Activated T-helper 2 cell treated with anti-CD3 and anti-CD28 coated beads, Interferon-gamma antibody, Interleukin-2, Interleukin-4, amounts not matched to agents 10 μg/mL and 5 μg/mL and 100 μg/mL, durations not matched to agents 14 hours and 24 hours and 36 hours (primary cell): ENCODE measurements around the gene CENPA. TPM values are rescaled to one million over a fixed set of nuclear protein-coding genes. Genes with fewer than 3 reads are reported as not detected.
"Not testable (repeated sequence)": the region's sequence is repeated elsewhere in the genome, so short reads cannot be mapped to it uniquely, and the experiment has no call there.

ENCODE experiments used
- DNase-seq: peaks from one replicate; pipeline ENCODE4 v3.0.0; 2021; ENCODE audit warnings: low spot score
- H3K27ac Mint-ChIP-seq: one replicate; pipeline ENCODE4 v1.8.0; 2021; ENCODE audit warnings: mixed read lengths
- H3K27me3 Mint-ChIP-seq: one replicate; pipeline ENCODE4 v1.8.0; 2021; ENCODE audit warnings: low read depth, mixed read lengths
- H3K36me3 Mint-ChIP-seq: one replicate; pipeline ENCODE4 v1.8.0; 2021; ENCODE audit warnings: low read depth, mixed read lengths
- H3K4me1 Mint-ChIP-seq: one replicate; pipeline ENCODE4 v1.8.0; 2021; ENCODE audit warnings: low read depth, mixed read lengths
- H3K4me3 Mint-ChIP-seq: one replicate; pipeline ENCODE4 v1.8.0; 2021; ENCODE audit warnings: low read depth, mild to moderate bottlenecking, moderate library complexity, mixed read lengths
- H3K9me3 Mint-ChIP-seq: one replicate; pipeline ENCODE4 v1.8.0; 2021; ENCODE audit warnings: mixed read lengths
- intact Hi-C: fragments of 100-400 bp; cut with micrococcal nuclease; formaldehyde crosslinking; loops from one replicate; pipeline ENCODE4 v1.15.1; 2023
- total RNA-seq: library from RNA; stranded (reverse); gene quantifications from 2 replicates; pipeline ENCODE4 v1.2.3, GENCODE V29; 2022

Gene CENPA
- total RNA-seq, 1 donor from 2014 or later = 27.3 TPM

DNA sequence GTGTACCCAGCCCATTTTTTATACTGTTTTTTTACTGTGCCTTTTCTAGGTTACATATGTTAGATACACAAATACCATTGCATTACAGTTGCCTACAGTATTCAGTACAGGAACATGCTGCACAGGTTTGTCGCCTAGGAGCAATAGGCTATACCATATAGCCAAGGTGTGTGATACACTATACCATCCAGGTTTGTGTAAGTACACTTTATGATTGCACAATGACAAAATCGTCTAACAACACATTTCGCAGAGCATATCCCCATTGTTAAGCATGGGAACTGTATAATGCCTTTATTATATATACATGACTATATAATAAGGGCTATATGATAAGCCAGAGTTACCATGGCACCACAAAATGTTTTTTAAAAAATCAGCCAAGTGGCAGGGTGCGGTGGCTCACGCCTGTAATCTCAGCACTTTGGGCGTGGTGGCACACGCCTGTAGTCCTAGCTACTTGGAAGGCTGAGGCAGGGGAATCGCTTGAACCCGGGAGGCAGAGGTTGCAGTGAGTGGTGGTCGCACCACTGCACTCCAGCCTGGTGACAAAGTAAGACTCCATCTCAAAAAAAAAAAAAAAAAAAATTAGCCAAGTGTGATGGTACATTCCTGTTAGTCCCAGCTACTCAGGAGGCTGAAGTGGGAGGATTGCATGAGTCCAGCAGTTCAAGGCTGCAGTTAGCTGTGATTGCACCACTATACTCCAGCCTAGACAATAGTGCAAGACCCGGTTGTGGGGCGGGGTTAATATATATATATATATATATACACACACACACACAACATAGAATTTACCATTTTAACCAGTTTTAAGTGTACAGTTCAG lies 2.8 kb upstream of the CENPA start:
- Mint-ChIP-seq H3K27me3 (no peaks in the 10 kb centered on the region), H3K36me3 (peaks cover 35% of the 10 kb centered on the region), H3K9me3 (no peaks in the 10 kb centered on the region), H3K27ac (no peak overlapping the region), H3K4me3 (no peak overlapping the region), H3K4me1 (peaks cover 18% of the 10 kb centered on the region)
- intact Hi-C loops = no loop called here
- no peak for DNase-seq

DNA sequence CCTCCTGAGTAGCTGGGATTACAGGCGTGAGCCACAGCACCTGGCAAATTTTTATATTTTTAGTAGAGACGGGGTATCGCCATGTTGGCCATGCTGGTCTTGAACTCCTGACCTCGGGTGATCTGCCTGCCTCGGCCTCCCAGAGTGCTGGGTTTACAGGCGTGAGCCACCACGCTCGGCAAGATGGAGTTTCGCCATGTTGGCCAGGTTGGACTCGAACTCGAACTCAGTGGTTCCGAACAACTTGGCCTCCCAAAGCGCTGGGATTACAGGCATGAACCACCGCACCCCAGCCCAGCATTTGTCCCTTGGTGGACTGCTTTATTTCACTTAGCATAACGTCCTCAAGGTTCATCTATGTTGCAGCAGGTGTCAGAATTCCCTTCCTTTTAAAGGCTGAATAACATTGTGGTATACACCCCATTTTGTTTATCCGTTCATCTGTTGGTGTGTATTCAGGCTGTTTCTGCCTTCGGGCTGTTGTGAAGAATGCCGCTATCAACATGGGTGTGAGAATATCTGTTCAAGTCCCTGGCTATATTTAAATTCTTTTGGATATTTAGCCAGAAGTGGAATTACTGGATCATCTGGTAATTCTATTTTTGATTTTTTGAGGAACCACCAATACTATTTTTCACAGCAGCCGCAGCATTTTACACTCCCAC lies 1.2 kb upstream of the CENPA start:
- Mint-ChIP-seq H3K27ac (peak overlapping the region; percentile 81), H3K36me3 (peaks cover 39% of the 10 kb centered on the region), H3K9me3 (peaks cover 2% of the 10 kb centered on the region), H3K4me3 (peak overlapping the region; percentile 77), H3K4me1 (peaks cover 28% of the 10 kb centered on the region), H3K27me3 (no peaks in the 10 kb centered on the region)
- DNase-seq = no peak
- intact Hi-C loops = loop anchor here (1.0 to 5.0 kb wide), 2 partner anchors 20 to 437 kb away; partner anchors contain the start of genes ADGRF3, SELENOI and SLC35F6

DNA sequence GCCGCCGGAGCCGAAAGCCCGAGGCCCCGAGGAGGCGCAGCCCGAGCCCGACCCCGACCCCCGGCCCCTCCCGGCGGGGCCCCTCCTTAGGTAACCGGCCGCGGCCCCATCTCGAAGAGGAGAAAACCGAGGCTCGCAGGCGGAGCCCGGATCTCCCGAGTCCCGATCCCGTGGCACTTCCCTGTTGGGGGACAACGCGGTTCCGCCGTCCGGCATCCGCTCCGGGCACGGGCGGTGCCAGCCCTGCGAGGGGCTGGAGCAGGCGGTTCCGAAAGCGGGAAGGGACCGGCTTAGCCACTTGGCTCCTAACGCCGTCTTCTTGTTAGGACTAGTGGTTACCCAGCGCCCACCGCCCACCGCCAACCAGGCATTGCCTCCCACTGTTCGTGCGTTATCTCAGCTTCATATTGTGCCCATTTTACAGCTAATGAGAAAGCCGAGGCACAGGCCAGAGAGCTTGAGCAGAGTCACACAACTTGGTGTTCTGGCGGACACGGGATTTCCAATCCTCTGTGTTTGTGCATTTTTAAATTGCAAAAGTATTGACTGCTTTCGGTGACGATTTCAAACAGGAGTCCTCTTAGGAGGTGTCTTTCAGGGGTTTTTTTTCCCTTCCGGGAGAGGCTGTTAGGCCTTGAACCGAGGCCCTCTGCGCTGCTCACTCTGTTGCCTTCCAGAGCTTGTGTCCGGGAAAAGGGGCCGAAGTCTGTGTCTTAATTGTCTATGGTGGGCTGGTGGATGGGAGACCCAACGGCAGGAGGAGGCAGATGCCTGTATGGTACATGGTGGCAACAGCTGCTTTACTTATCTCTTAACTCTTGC lies 562 bp downstream of the CENPA start:
- Mint-ChIP-seq H3K27me3 (no peaks in the 10 kb centered on the region), H3K4me1 (peaks cover 32% of the 10 kb centered on the region), H3K36me3 (peaks cover 44% of the 10 kb centered on the region), H3K9me3 (peaks cover 11% of the 10 kb centered on the region), H3K27ac (peak overlapping the region; percentile 80), H3K4me3 (peak overlapping the region; percentile 93)
- DNase-seq = no peak
- intact Hi-C loops = loop anchor here (5.0 kb wide), 1 partner anchor 439 kb away; the partner anchor contains the start of genes ADGRF3 and SELENOI

DNA sequence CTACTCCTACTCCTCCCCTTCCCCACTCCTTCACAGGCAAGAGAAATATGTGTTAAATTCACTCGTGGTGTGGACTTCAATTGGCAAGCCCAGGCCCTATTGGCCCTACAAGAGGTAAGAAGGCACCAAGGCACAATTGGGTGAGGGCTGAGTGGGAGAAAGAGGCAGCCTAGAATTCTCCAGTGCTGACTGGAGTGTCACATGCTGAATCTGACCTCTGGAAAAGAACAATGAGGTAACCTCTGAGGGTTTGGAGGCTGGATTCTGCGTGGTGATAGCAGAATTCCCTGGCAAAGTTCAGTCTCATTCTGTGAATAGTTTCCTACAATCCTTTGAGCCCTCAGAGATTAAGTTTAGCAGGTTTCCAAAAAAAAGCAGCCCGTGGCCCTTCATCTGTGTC lies 6.9 kb downstream of the CENPA start:
- Mint-ChIP-seq H3K9me3 (peaks cover 11% of the 10 kb centered on the region), H3K27ac (no peak overlapping the region), H3K27me3 (no peaks in the 10 kb centered on the region), H3K4me3 (no peak overlapping the region), H3K4me1 (peaks cover 21% of the 10 kb centered on the region), H3K36me3 (peaks cover 86% of the 10 kb centered on the region)
- intact Hi-C loops = no loop called here
- DNase-seq = no peak

DNA sequence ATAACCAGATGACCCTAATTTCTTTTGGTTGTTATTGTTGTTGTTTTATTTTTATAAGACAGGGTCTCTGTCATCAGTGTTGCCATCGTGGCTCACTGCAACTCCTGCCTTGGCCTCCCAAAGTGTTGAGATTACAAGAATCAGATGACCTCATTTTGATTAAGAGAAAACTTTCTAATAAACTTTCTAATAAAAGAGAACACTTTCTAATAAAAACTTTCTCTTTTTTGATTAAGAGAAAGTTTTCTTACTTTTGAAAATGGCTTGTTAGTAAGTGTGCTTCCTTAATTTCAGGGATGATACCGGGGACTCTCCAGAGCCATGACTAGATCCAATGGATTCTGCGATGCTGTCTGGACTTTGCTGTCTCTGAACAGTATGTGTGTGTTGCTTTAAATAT lies 7.7 kb downstream of the CENPA start:
- no peak overlapping the region for H3K27ac Mint-ChIP-seq
- peaks cover 83% of the 10 kb centered on the region for H3K36me3 Mint-ChIP-seq
- H3K4me3 Mint-ChIP-seq = no peak overlapping the region
- DNase-seq = no peak
- peaks cover 11% of the 10 kb centered on the region for H3K9me3 Mint-ChIP-seq
- peaks cover 13% of the 10 kb centered on the region for H3K4me1 Mint-ChIP-seq
- H3K27me3 Mint-ChIP-seq = no peaks in the 10 kb centered on the region
- intact Hi-C loops = no loop called here

DNA sequence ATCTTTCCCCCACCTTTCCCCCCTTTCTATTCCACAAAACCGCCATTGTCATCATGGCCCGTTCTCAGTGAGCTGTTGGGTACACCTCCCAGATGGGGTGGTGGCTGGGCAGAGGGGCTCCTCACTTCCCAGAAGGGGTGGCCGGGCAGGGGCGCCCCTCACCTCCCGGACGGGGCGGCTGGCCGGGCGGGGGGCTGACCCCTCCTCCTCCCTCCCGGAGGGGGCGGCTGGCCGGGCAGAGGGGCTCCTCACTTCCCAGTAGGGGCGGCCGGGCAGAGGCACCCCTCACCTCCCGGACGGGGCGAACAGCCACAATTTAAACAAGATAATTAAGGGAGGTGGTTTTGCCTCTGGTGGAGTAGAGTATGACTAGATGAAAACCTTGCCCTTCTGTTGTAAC lies 9.3 kb downstream of the CENPA start:
- peaks cover 71% of the 10 kb centered on the region for H3K36me3 Mint-ChIP-seq
- H3K9me3 Mint-ChIP-seq, intact Hi-C loops, H3K4me3 Mint-ChIP-seq, H3K4me1 Mint-ChIP-seq, DNase-seq, H3K27ac Mint-ChIP-seq, H3K27me3 Mint-ChIP-seq: not testable (repeated sequence)

DNA sequence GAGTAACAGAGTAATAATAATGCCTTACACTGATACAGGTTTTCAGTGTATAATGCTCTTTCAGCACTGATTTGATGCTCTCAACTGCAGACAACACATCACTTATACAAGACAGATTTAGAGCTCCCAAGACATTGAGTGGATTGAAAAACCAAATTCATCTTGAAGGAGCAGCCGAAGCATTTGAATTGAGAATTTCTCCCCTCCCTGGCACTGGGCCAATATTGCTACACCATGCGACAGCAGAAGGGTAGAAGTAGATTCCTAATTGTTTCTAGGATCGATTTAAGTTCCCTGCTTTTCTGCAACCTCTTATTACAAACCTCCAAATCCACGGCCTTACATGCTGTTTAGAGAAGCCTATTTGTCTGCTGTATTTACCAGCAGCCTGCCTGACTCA lies 15.5 kb downstream of the CENPA start:
- Mint-ChIP-seq H3K9me3 (no peaks in the 10 kb centered on the region), H3K4me3 (no peak overlapping the region), H3K4me1 (peaks cover 3% of the 10 kb centered on the region), H3K27me3 (no peaks in the 10 kb centered on the region), H3K27ac (no peak overlapping the region), H3K36me3 (peaks cover 30% of the 10 kb centered on the region)
- intact Hi-C loops = no loop called here
- DNase-seq = no peak

DNA sequence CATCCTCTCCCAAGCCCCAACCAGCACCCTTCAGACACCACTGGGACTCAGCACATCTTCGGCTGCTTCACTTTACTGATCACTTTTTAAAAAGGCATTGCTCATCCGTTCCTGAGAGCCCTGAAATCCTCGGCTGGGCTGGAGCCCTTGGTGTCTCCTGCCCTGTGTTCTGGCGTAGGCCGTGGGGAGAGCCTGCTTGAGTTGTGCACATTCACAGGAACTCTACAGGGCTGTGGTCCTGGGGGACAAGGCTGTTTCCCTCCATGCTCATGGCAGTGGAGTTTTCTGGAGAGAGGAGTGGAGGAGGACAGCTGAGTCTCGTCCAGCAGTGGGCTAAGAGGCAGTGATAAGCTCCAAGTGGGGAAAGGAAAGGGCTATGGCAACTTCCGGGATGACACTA lies 15.9 kb downstream of the CENPA start:
- Mint-ChIP-seq H3K27ac (no peak overlapping the region), H3K36me3 (peaks cover 26% of the 10 kb centered on the region), H3K4me3 (no peak overlapping the region), H3K9me3 (no peaks in the 10 kb centered on the region), H3K27me3 (no peaks in the 10 kb centered on the region), H3K4me1 (peaks cover 3% of the 10 kb centered on the region)
- intact Hi-C loops = no loop called here
- DNase-seq = no peak

DNA sequence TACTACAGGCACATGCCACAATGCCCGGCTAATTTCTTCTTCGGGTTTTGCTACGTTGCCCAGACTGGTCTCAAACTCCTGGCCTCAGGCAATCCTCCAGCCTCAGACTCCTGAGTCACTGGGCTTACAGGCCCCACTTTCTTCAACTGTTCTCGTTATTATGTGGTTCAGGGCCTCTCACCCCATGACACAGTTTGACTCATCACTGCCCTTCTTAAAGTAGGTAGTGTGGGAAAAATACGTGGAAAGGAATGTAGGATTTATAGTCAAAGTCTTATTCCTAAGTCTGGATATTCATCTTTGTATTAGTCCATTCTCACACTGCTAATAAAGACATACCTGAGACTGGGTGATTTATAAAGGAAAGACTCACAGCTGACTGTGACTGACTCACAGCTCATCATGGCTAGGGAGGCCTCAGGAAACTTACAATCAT lies 19.4 kb downstream of the CENPA start:
- Mint-ChIP-seq H3K4me1 (peaks cover 7% of the 10 kb centered on the region), H3K36me3 (peaks cover 9% of the 10 kb centered on the region), H3K27ac (no peak overlapping the region), H3K9me3 (no peaks in the 10 kb centered on the region), H3K4me3 (no peak overlapping the region), H3K27me3 (peaks cover 4% of the 10 kb centered on the region)
- no peak for DNase-seq
- intact Hi-C loops = no loop called here

DNA sequence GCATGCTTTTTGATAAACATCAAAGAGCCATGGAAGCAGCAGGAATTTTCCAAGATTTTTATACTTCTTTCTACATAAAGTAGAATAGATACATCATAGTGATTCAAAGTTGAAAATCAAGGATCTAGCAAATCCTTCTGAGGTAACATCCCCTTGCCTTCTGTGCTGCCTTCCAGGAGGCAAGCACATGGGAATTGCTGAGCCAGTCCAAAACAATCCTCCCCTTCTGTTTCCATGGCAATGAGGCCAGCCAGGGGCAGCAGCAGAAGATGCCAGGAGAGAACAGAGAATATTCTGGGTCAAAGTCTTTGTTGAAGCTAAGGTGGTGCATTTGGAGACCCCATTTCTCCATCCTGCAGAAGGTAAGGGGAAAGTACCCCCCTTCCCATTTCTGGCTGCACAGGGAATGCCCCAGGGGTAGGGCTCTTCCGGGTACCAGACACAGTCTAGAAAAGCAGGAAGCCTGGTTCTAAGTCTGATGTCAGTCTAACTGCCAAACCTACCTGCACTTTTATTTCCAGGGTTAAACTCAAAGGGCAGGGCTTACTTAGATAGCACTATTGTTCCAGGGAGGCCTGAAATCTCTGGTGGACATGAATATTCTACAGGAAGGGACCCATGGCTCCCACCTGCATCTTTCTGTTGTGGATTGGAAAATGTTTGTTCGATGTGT lies 22.1 kb downstream of the CENPA start:
- Mint-ChIP-seq H3K27ac (no peak overlapping the region), H3K36me3 (no peaks in the 10 kb centered on the region), H3K27me3 (peaks cover 12% of the 10 kb centered on the region), H3K9me3 (no peaks in the 10 kb centered on the region), H3K4me3 (no peak overlapping the region), H3K4me1 (peaks cover 8% of the 10 kb centered on the region)
- intact Hi-C loops = no loop called here
- DNase-seq = no peak

DNA sequence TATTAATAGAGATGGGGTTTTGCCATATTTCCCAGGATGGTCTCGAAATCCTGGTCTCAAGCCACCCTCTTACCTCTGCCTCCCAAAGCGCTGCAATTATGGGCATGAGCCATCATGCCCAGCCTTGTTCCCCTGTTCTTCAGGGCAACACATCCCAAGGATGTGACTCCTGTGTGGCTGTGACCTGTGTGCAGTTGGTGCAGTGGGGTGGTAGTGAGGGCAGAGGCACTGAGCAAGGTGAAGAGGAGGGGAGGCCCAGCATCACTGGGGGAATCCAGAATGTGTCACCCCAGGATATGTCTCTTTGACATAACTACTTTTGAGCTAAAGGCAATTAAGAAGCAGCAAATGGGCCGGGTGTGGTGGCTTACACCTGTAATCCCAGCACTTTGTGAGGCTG lies 23.4 kb downstream of the CENPA start:
- Mint-ChIP-seq H3K4me1 (peaks cover 8% of the 10 kb centered on the region), H3K9me3 (no peaks in the 10 kb centered on the region), H3K27me3 (peaks cover 12% of the 10 kb centered on the region), H3K36me3 (no peaks in the 10 kb centered on the region), H3K27ac (no peak overlapping the region), H3K4me3 (no peak overlapping the region)
- no peak for DNase-seq
- intact Hi-C loops = no loop called here

DNA sequence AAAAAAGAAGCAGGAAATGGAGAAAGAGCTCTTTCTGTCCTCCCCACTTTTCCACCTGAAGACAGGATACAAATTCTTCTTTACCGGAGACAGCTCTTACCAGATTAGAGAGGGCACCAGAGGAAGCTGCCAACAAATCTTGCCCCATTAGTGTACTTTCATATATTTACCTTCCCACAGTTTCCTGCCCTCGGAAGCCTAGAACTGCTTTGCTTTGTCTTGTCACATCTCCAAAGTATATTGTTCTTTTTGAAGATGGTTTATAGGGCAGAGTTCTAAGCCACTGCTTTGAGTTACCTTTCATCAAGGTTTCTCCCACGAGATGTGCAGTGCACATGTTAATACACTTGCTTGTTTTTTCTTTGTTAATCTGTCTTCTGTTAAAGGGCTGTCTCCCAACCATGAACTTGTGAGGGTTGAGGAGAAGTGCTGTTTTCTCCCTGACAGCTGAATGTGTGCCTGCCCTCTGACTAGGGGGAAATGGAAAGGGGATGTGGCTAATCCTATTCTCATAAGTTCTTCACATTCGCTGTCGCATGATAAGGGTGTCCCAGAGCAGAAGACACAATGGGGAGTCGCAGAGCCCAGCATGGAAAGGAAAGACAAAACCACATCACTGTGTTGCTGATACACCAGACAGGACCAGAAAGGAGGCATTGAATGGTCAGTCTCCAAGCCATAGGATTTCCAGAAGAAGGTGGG lies 24.2 kb downstream of the CENPA start:
- H3K36me3 Mint-ChIP-seq = no peaks in the 10 kb centered on the region
- peaks cover 12% of the 10 kb centered on the region for H3K27me3 Mint-ChIP-seq
- no peak overlapping the region for H3K4me3 Mint-ChIP-seq
- peaks cover 8% of the 10 kb centered on the region for H3K4me1 Mint-ChIP-seq
- H3K27ac Mint-ChIP-seq = no peak overlapping the region
- DNase-seq = no peak
- intact Hi-C loops = no loop called here
- H3K9me3 Mint-ChIP-seq = no peaks in the 10 kb centered on the region
